HG03196 (cell line): Measurements from ENCODE around the gene RPL11.
"Not testable (repeated sequence)": the region's sequence is repeated elsewhere in the genome, so short reads cannot be mapped to it uniquely, and the experiment has no call there.

Experiments
- ATAC-seq: cut with Tn5 transposase; IDR thresholded peaks from one replicate; pipeline ENCODE4 v1.9.1; 2021; ENCODE audit not compliant: unreplicated experiment

The RPL11 gene

DNA sequence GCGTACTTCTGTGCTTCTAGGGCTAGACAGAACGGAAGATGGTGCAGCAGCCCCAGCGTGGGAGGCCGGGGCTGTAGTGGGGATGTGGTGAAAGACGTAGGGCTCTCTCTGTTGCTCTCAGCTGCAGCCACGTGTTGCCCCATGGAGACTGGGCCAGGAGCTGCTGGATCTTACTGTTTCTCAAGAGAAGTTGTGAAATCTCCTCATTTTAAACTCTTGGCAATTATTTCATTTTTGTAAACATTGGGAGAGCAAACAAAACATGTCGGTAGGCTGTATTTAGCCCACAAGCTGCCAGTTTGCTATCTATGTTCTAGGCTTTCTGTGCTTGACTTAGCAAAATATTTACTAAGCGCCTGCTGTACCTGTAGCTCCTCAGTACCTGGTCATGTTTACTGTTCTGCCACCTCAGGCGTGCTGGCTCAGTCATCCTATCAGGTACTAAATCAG is 35.8 kb downstream of the RPL11 start:
- ATAC-seq = no peak

DNA sequence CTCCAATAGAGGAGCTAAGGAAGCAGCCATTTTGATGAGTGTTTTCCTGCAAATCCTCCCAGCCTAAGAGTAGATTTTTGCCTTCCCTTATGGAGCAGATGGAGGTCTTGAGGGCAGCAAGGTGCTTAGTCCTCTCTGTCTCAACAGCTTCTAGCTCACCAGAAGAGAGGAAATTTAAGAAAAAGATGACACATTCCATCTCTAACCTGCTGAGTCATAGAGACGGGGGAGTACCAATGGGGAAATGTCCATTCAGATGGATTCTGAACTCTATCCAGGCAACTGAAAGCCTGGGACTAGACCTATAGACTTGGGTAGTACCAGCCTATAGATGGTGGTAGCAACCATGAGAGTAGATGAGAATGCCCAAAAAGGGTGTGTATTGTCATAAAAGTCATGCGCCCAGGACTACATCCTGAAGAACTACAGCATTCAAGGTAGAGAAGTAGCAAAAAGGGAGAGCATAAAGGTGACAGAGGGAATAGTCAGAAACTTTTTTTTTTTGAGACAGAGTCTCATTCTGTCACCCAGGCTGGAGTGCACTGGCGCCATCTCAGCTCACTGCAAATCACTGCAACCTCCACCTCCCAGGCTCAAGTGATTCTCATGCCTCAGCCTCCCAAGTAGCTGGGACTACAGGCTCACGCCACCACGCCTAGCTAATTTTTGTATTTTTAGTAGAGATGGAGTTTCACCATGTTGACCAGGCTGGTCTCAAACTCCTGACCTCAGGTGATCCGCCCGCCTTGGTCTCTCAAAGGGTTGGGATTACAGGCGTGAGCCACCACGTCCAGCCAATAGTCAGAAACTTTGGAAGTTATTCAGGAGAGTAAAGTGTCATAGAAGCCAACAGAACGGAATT is 41.0 kb downstream of the RPL11 start:
- ATAC-seq = no peak

DNA sequence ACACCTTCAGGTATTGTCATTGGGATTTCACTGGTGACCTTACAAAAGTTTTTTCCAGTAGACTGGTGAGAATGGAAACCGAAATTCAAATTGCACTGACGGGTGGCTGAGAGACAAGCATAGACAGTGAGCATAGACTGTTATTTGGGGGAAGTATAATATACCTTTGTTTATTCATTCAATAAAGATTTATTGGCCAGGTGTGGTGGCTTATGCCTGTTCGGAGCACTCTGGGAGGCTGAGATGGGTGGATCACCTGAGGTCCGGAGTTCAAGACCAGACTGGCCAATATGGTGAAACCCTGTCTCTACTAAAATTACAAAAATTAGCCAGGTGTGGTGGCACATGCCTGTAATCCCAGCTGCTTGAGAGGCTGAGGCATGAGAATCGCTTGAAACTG is 41.7 kb downstream of the RPL11 start:
- ATAC-seq = not testable (repeated sequence)

DNA sequence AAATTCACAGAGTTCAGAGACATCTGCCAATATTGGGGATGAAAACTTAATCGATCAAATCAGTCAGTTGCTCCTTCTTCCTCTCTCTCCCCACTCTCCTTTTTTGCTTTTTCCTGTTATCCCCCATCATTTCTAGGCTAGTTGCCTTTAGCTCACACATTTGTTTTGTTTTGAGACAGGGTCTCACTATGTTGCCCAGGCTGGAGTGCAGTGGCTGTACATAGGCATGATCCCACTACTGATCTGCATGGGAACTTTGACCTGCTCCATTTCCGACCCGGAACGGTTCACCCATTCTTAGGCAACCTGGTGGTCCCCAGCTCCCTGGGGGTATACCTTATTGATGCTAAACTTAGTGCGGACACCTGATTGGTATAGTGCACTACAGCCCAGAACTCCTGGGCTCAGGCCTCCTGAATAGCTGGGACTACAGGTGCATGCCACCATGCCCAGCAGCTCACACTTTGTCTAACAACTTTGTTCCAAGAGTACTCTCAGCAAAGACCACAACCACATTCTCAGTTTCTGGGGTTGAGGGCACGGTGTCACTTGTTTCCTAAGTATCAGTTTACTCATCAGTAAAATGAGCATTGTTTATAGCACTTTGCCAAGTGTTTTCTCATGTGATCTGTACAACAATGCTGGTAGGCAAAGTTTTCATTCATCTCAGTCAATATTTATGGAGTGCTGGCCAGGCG is 45.0 kb downstream of the RPL11 start:
- no peak for ATAC-seq

DNA sequence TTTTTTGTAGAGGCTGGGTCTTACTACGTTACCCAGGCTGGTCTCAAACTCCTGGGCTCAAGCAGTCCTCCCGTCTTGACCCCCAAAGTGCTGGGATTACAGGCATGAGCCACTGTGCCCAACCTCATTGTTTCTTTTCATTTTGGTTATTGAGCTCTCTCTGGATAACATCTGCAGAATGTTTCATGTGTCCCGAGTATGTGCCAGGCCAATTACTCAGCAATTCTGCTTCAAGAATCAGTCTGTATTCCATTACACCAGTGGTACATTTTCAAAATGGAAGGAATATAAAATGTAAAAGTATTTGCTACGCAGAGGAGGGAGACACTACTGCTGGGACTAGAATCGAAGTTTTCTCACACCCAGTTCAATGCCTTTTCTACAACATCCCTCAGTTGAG is 50.0 kb downstream of the RPL11 start:
- ATAC-seq = no peak

DNA sequence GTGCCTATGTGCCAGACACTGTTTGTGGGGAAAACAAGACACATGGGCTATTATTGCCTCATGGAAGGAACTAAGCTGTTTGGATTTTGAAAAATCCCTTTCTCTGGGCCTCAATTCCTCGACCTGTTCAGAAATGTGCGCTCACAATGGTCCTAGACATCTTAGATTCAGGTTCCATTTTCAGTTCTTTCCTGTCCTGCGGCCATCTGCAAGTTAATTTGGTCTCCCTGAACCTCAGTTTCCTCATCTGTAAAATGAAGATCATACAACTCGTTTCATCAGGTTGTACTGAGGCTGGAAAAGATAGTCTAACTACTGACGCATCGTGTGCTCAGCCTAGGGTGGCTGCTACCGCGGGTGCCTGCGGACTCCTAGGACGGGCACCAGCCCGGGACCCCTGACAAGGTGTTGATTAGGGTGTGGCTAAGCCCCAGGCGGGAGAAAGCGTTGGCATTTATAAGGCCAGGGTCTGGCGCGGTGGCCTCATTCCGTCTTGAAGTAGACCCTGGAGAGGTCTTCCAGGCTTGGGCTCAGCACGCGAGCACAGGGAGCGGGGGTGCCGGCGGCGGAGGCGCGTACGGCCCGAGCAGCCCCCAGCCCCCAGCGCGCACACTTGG is 51.2 kb downstream of the RPL11 start:
- ATAC-seq = peak; percentile 16

DNA sequence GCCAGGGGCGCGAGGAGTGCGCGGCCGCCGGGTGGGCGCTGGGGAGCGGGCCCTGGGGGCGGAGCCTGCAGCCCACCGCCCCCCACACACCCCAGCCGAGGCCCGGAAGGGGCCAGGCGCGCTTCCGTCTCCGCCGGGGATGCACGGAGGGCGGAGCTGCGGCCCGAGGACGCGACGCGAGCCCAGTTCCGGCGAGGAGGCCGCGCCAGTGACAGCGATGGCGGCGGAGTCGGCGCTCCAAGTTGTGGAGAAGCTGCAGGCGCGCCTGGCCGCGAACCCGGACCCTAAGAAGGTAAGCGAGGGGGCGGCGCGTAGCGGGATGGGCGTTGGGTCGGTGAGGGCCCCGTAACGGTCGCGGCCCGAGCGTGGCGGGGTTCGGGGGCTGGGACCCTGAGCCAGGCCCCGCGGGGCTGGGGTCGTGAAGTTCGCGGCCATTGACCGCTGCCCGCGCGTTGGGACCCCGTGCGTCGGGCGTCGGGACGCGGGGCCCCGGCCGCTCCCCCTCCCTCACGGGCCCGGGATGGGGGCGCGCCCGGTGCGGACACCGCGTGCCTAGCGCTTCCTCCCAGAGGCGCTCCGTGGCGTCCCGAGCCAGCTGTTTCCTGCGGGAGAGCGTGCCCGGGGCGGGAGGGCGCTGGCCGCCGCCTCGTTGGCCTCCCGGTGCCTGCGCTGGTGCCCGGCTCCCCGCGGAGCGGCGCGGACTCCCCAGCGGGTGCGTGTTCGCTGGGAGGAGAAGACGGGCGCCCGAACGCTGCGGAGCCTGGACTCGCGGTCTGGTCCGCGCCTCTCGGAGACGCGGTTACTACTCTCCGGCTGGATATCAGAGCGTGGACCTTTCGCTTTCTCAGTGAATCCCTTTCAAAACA is 51.9 kb downstream of the RPL11 start, which contains the start of gene ELOA:
TSS of gene ELOA (plus strand) at position 185 of the 866 bp plus-strand sequence. CDS start at position 218, 33 bp downstream.
- ATAC-seq = peak; percentile 69

DNA sequence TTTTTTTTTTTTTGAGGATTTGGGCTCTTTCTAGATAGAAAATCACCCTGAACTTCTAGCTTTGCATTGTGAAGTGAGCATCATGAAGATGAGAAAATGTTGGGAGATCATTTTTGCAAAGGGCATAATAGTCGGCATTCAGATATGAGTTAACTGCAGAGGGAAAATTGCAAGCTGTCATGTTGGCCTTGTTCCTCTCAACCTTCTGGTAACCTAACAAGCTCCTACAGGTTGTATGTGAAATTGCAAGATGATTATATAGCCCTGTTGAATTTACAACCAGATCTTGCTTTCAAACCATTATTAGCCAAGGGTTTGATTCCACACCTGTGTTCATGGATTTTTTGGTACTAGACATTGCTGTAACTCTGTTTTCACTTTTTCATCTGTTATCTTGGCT is 53.9 kb downstream of the RPL11 start:
- no peak for ATAC-seq
